ENCODE data around the gene PI4KB.

DNA sequence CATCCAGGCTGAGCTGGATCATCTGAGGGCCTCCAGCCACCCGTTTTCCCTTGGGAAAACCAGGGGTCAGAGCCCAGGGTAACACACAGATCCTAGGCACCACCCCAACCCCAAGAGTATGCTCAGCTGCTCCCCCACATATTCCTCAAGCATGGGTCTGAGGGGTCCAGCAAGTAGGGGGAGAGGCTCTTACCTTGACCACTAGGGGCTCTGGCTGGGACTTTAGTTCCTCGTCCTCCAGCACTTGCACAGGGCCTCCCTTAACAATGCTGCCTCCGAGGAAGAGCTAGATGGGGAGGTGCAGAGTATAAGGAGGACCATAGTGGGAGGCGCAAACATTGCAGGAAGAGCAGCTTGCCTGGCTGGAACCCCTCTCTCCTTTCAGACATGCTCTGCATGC is 37.8 kb upstream of the PI4KB start:
- TF ChIP-seq POLR2A (IDR thresholded peaks at IDR 0.05; ENCODE audit: low read length) (no peak), GATA1 (IDR thresholded peaks at IDR 0.05; ENCODE audit: low read depth, low read length) (no peak)
